ENCODE results near the gene CCDC80. TPM values are rescaled to one million over a fixed set of nuclear protein-coding genes. Genes with fewer than 3 reads are reported as not detected.
"Not testable (repeated sequence)": the region's sequence is repeated elsewhere in the genome, so short reads cannot be mapped to it uniquely, and the experiment has no call there.

Gene CCDC80
- total RNA-seq, 2 experiments from 2014 or later, result not detected

DNA sequence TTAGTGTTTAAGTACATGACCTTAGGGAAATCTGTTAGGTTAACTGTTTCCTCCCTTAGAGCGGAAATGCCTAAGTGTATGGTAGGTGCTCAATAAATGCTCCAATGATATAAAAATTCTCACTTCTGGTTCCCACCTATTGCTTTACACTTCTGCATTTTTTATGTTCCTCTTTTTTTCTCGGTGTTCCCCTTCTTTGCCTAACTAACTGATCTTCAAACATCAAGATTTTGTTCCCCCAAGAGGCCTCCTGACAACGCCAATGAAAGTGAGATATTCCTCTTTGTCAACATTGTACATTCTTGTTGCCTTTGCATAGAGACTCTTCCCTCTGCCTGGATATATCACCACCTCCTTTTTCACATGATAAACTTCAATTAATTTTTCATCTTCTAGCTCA, 61.7 kb downstream of the CCDC80 start:
- CTCF ChIA-PET, result interaction anchor here (1.7 to 2.0 kb wide), 2 partner anchors 64 to 400 kb away, joined by 5 to 6 read pairs; no protein-coding TSS in a partner anchor
- POLR2A ChIA-PET, result no interaction called here
- intact Hi-C loops (cut with micrococcal nuclease), result no loop called here
- H3K36me3 Mint-ChIP-seq (ENCODE audit: low read depth), result peaks cover 10% of the 10 kb centered on the region
- no peaks in the 10 kb centered on the region for H3K27me3 Mint-ChIP-seq
- H3K9me3 Mint-ChIP-seq, result no peaks in the 10 kb centered on the region
- H3K4me1 Mint-ChIP-seq (ENCODE audit: low read depth), result peaks cover 4% of the 10 kb centered on the region
- H3K4me3 Mint-ChIP-seq, result no peak overlapping the region
- TF ChIP-seq, protein P1, sequence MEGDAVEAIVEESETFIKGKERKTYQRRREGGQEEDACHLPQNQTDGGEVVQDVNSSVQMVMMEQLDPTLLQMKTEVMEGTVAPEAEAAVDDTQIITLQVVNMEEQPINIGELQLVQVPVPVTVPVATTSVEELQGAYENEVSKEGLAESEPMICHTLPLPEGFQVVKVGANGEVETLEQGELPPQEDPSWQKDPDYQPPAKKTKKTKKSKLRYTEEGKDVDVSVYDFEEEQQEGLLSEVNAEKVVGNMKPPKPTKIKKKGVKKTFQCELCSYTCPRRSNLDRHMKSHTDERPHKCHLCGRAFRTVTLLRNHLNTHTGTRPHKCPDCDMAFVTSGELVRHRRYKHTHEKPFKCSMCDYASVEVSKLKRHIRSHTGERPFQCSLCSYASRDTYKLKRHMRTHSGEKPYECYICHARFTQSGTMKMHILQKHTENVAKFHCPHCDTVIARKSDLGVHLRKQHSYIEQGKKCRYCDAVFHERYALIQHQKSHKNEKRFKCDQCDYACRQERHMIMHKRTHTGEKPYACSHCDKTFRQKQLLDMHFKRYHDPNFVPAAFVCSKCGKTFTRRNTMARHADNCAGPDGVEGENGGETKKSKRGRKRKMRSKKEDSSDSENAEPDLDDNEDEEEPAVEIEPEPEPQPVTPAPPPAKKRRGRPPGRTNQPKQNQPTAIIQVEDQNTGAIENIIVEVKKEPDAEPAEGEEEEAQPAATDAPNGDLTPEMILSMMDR (IDR thresholded peaks at IDR 0.05), result no peak
- ATAC-seq (no peak), DNase-seq (no peak)
- no peak overlapping the region for H3K27ac Mint-ChIP-seq

DNA sequence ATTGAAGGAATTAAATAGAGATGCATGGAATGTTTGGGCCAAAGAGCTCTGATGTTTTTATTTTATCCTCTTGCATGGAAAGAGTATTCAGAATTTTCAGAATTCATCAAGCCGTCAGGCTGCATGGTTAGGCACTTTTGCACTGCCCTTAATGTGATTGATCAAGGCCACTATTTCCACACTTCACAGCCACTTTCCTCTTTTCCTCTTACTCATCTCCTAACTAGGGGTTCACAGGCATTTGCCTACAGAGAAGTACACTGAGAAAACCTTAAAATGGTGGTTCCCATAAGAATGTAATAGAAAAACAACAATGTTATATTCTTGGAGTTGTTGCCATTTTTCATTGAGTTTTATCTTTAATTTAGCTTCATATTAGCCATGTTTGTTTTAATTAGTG, 68.2 kb downstream of the CCDC80 start:
- Mint-ChIP-seq H3K9me3 (no peaks in the 10 kb centered on the region), H3K36me3 (ENCODE audit: low read depth) (peaks cover 13% of the 10 kb centered on the region), H3K27ac (no peak overlapping the region), H3K4me3 (no peak overlapping the region), H3K4me1 (ENCODE audit: low read depth) (peaks cover 6% of the 10 kb centered on the region), H3K27me3 (no peaks in the 10 kb centered on the region)
- CTCF ChIA-PET, result no interaction called here
- no peak for DNase-seq
- no peak for ATAC-seq
- intact Hi-C loops (cut with micrococcal nuclease), result no loop called here
- TF ChIP-seq, protein P1 (IDR thresholded peaks at IDR 0.05), result no peak
- POLR2A ChIA-PET, result no interaction called here

GRCh38 chr3:112569265-112569664, 71.7 kb downstream of the CCDC80 start:
- DNase-seq, result no peak
- Mint-ChIP-seq H3K27ac (no peak overlapping the region), H3K36me3 (ENCODE audit: low read depth) (peaks cover 18% of the 10 kb centered on the region), H3K4me3 (no peak overlapping the region), H3K27me3 (no peaks in the 10 kb centered on the region), H3K9me3 (no peaks in the 10 kb centered on the region), H3K4me1 (ENCODE audit: low read depth) (peaks cover 17% of the 10 kb centered on the region)
- ChIA-PET CTCF (interaction anchor here (1.5 to 1.8 kb wide), 2 partner anchors 13 to 74 kb away, joined by 3 to 8 read pairs; no protein-coding TSS in a partner anchor), POLR2A (interaction anchor here (0.6 kb wide), 1 partner anchor 22 kb away, joined by 3 read pairs; no protein-coding TSS in a partner anchor)
- ATAC-seq, result no peak
- intact Hi-C loops (cut with micrococcal nuclease), result loop anchor here (10.0 kb wide), 1 partner anchor 406 kb away; the partner anchor contains the start of gene CD200R1
- TF ChIP-seq, protein P1 (IDR thresholded peaks at IDR 0.05), result no peak

DNA sequence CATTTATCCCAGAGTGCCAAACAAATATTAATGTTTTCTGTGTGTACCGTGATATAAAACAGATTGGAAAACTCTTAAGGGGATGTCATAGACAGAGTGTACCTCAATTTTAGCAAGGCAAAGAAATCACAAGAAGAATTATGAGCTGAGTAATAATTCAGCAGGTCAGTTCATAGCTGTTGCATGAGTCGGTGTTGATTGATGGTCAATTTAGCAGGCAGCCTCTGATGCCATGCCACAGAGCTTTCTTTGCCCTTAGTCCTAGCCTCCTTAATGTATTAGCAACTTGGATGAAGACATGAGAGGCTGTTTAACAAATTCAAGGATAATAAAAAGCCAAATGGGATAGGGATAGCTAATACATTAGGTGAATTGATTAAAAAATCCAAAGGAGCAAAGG, 72.3 kb downstream of the CCDC80 start:
- POLR2A ChIA-PET, result interaction anchor here (0.6 kb wide), 1 partner anchor 22 kb away, joined by 3 read pairs; no protein-coding TSS in a partner anchor
- CTCF ChIA-PET, result interaction anchor here (1.5 to 1.8 kb wide), 2 partner anchors 14 to 75 kb away, joined by 3 to 8 read pairs; no protein-coding TSS in a partner anchor
- intact Hi-C loops (cut with micrococcal nuclease), result loop anchor here (10.0 kb wide), 1 partner anchor 406 kb away; the partner anchor contains the start of gene CD200R1

DNA sequence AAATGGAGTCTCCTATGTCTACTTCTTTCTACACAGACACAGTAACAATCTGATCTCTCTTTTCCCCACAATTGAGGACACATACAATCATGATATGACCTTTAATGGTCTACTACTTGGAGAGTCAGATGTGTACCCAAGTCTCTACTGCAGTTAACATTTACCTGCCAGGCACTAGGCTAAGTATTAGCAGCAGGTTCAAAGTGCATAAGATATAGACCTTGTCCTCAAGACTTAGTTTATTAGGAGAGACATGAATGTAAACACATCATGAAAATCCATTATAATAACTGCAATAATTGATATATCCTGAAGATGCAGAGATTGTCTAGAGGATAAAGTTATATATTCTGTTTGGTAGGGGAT, 76.0 kb downstream of the CCDC80 start:
- Mint-ChIP-seq H3K4me3 (no peak overlapping the region), H3K36me3 (ENCODE audit: low read depth) (peaks cover 8% of the 10 kb centered on the region), H3K4me1 (ENCODE audit: low read depth) (peaks cover 34% of the 10 kb centered on the region), H3K9me3 (no peaks in the 10 kb centered on the region), H3K27ac (no peak overlapping the region), H3K27me3 (no peaks in the 10 kb centered on the region)
- intact Hi-C loops (cut with micrococcal nuclease), result loop anchor here (10.0 kb wide), 1 partner anchor 410 kb away; the partner anchor contains the start of gene CD200R1
- POLR2A ChIA-PET, result no interaction called here
- ATAC-seq, result no peak
- TF ChIP-seq, protein P1 (IDR thresholded peaks at IDR 0.05), result no peak
- DNase-seq, result no peak
- CTCF ChIA-PET, result interaction anchor here (1.2 kb wide), 1 partner anchor 79 kb away, joined by 4 read pairs; no protein-coding TSS in a partner anchor

More for the DNA sequence above, 72.3 kb downstream of the CCDC80 start:
- Mint-ChIP-seq H3K27me3 (no peaks in the 10 kb centered on the region), H3K9me3 (no peaks in the 10 kb centered on the region), H3K4me3 (no peak overlapping the region), H3K27ac (no peak overlapping the region), H3K4me1 (ENCODE audit: low read depth) (peaks cover 21% of the 10 kb centered on the region), H3K36me3 (ENCODE audit: low read depth) (peaks cover 18% of the 10 kb centered on the region)
- TF ChIP-seq, protein P1 (IDR thresholded peaks at IDR 0.05), result no peak
- ATAC-seq, result no peak
- DNase-seq, result no peak

DNA sequence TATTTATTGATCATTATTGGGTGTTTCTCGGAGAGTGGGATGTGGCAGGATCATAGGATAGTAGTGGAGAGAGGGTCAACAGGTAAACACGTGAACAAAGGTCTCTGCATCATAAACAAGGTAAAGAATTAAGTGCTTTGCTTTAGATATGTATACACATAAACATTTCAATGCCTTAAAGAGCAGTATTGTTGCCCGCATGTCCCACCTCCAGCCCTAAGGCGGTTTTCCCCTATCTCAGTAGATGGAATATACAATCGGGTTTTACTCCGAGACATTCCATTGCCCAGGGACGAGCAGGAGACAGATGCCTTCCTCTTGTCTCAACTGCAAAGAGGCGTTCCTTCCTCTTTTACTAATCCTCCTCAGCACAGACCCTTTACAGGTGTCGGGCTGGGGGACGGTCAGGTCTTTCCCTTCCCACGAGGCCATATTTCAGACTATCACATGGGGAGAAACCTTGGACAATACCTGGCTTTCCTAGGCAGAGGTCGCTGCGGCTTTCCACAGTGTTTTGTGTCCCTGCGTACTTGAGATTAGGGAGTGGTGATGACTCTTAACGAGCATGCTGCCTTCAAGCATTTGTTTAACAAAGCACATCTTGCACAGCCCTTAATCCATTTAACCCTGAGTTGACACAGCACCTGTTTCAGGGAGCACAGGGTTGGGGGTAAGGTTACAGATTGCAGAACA, 76.5 kb downstream of the CCDC80 start:
- intact Hi-C loops (cut with micrococcal nuclease), result loop anchor here (10.0 kb wide), 1 partner anchor 410 kb away; the partner anchor contains the start of gene CD200R1
- CTCF ChIA-PET, H3K27me3 Mint-ChIP-seq, POLR2A ChIA-PET, H3K27ac Mint-ChIP-seq, H3K4me3 Mint-ChIP-seq, H3K9me3 Mint-ChIP-seq, DNase-seq, ATAC-seq: not testable (repeated sequence)
- Mint-ChIP-seq H3K4me1 (ENCODE audit: low read depth) (peaks cover 39% of the 10 kb centered on the region), H3K36me3 (ENCODE audit: low read depth) (peaks cover 13% of the 10 kb centered on the region)

Measured in activated CD8-positive, alpha-beta T cell treated with anti-CD3 and anti-CD28 coated beads for 36 hours (primary cell).